ENCODE results near the gene WNK4. TPM values are rescaled to one million over a fixed set of nuclear protein-coding genes. Genes with fewer than 3 reads are reported as not detected.

WNK4 gene
- total RNA-seq, 1 donor from 2014 or later = 8.9 TPM

DNA sequence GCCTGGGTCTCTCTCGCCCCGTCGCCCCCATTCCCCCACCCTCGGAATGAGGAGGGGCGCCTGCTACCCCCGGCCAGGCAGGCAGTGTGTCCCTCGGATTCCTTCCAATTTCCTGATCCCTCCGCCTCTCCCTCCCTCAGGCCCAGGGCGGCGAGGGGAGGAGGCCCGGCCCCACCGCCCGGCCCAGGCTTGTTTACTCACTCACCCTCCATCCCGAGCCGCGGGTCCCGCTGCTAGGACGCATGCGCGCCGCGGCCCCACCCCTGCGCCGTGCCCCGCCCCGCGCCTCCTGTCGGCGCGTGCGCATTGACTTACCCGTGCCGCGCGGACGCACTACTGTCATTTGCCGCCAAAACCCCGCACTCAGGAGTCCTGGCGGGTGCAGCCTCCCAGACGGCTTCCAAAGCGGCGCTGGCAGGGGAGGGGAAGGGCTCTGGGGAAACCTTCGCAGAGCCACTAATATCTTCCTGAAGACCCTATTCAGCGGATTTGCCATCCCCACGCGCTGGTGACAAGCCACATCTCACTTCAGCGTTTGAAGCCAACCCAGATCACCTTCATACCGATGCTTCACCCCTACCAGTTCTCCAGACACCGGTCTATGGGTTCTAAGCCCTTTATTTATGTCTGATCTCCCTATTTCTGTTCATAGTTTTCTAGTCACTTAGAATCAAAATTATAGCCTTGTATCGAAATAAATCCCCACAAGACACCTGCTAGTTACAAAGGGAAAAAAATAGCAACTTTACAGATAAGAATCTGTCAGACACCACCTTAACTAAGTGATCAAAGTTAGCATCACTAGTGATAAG, 35.4 kb upstream of the WNK4 start, which contains the start of gene EZH1:
Gene EZH1, minus strand, starts transcription at position 235 of the 812 bp plus-strand sequence. CDS start 16,099 bp downstream, outside the sequence.
- peak; percentile 97 for DNase-seq (ENCODE audit: low spot score)
- TF ChIP-seq, protein P1, sequence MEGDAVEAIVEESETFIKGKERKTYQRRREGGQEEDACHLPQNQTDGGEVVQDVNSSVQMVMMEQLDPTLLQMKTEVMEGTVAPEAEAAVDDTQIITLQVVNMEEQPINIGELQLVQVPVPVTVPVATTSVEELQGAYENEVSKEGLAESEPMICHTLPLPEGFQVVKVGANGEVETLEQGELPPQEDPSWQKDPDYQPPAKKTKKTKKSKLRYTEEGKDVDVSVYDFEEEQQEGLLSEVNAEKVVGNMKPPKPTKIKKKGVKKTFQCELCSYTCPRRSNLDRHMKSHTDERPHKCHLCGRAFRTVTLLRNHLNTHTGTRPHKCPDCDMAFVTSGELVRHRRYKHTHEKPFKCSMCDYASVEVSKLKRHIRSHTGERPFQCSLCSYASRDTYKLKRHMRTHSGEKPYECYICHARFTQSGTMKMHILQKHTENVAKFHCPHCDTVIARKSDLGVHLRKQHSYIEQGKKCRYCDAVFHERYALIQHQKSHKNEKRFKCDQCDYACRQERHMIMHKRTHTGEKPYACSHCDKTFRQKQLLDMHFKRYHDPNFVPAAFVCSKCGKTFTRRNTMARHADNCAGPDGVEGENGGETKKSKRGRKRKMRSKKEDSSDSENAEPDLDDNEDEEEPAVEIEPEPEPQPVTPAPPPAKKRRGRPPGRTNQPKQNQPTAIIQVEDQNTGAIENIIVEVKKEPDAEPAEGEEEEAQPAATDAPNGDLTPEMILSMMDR (IDR thresholded peaks at IDR 0.05; ENCODE audit: unreplicated experiment) = no peak
- no peaks in the 10 kb centered on the region for H3K9me3 Mint-ChIP-seq (ENCODE audit: unreplicated experiment)

DNA sequence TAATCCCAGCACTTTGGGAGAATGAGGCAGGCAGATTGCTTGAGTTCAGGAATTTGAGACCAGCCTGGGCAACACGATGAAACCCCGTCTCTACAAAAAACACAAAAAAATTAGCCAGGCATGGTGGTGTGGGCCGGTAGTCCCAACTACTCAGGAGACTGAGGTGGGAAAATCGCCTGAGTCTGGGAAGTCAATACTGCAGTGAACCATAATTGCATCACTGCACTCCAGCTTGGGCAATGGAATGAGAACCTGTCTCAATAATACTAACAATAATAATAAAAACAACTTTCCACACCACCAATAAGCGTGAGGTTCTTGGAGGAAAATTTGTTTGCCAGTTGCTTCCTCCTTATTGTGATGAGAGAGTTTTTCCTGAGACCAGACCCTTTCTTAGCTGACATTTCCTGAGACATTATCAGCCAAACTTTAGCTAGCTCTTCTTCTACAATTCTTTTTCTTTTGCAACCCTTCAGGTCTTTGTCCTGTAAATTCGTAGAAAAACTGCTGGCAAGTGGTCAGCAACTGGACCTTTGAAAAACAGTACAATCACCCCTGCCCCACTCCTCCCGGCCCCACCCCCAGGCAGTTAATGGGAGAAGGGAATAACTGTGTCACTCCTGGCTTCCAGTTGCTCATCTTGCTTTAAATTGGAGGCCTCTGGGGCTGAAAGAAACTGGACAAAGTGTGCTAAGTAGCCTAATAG, 32.1 kb upstream of the WNK4 start:
- H3K36me3 Mint-ChIP-seq (ENCODE audit: low read depth, unreplicated experiment) = peaks cover 4% of the 10 kb centered on the region
- peak overlapping the region; percentile 22 for H3K27ac Mint-ChIP-seq (ENCODE audit: unreplicated experiment)
- TF ChIP-seq, protein P1 (IDR thresholded peaks at IDR 0.05; ENCODE audit: unreplicated experiment) = no peak
- peaks cover 59% of the 10 kb centered on the region for H3K4me1 Mint-ChIP-seq (ENCODE audit: unreplicated experiment)
- no peak overlapping the region for H3K4me3 Mint-ChIP-seq (ENCODE audit: unreplicated experiment)
- peaks cover 4% of the 10 kb centered on the region for H3K27me3 Mint-ChIP-seq (ENCODE audit: unreplicated experiment)
- no peak for DNase-seq (ENCODE audit: low spot score)
- no peaks in the 10 kb centered on the region for H3K9me3 Mint-ChIP-seq (ENCODE audit: unreplicated experiment)

More for the DNA sequence above, 35.4 kb upstream of the WNK4 start, which contains the start of gene EZH1:
- H3K27ac Mint-ChIP-seq (ENCODE audit: unreplicated experiment) = peak within 1 kb of the TSS; percentile 61
- H3K36me3 Mint-ChIP-seq (ENCODE audit: low read depth, unreplicated experiment) = peaks cover 4% of the 10 kb centered on the region
- H3K27me3 Mint-ChIP-seq (ENCODE audit: unreplicated experiment) = peaks cover 4% of the 10 kb centered on the region
- H3K4me3 Mint-ChIP-seq (ENCODE audit: unreplicated experiment) = peak within 1 kb of the TSS; percentile 94
- H3K4me1 Mint-ChIP-seq (ENCODE audit: unreplicated experiment) = peaks cover 36% of the 10 kb centered on the region

DNA sequence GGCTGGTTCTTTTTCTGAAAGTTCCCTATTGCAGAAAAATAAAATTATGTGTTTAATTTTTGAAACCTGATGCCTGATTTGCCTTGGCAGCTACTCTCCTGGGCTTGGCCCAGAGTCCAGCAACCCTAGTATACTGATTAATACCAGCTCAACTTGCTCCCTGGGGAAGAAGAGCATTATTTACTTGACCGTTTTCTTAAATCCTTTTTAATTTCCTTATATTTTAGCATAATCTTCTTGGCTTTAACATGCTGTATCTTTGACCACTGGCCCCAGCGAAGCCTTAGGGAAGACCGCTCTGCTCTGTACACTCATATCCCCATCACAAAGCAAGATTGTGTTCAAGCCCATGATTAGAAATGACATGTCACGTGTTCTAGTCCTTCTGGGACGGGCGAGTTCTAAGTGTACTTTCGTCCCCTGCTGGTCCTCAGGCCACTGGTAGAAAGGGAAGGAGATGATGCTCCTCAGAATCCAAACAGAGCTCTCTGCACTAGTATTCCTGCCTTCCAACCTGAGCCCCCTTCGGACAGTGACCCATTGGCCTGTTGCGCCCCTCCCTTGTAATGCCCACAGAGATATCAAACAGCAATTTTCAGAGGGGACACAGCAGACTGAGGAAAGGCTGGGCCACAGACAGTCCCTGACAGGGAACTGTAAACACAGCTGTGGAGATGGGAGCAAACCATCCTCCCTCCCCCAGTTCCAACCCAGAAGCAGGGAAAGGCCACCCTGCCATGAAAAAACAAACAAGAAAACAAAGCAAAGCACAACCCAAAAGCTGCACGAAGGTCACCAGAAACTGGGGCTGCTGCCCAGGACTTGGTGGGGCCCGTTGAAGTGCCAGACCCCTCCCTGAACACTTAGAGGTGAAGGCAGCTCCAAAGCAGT, 31.3 kb upstream of the WNK4 start:
- H3K4me3 Mint-ChIP-seq (ENCODE audit: unreplicated experiment) = no peak overlapping the region
- no peaks in the 10 kb centered on the region for H3K9me3 Mint-ChIP-seq (ENCODE audit: unreplicated experiment)
- H3K27me3 Mint-ChIP-seq (ENCODE audit: unreplicated experiment) = peaks cover 4% of the 10 kb centered on the region
- TF ChIP-seq, protein P1 (IDR thresholded peaks at IDR 0.05; ENCODE audit: unreplicated experiment) = no peak
- DNase-seq (ENCODE audit: low spot score) = no peak
- H3K36me3 Mint-ChIP-seq (ENCODE audit: low read depth, unreplicated experiment) = peaks cover 4% of the 10 kb centered on the region
- peaks cover 58% of the 10 kb centered on the region for H3K4me1 Mint-ChIP-seq (ENCODE audit: unreplicated experiment)
- H3K27ac Mint-ChIP-seq (ENCODE audit: unreplicated experiment) = peak overlapping the region; percentile 77

DNA sequence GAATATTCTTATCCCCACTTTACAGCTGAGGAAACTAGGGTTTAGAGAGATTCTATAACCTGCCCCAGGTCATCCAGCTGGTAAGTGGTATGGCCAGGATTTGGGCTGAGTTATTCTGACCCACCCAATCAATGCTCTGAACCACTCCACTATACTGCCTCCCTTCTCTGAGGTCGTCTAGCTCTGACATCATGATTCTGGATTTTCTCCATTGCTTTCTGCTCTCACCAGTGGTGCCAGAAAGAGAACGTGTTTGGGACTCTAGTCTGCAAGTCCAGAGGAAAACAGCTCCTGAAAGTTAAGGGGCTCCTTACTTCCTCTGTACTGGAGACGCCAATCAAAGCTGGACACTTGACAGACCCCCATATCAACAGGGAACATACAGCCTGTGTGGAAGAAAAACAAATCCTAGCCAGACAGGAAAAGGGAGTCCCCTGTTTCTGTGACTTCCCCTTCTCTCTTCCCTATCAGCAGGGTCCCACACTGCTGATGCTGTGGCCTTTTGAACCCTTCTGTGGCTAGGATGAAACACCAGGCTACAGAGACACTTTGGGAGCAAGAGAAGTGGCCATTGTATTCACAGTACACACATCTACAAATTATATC, 29.6 kb upstream of the WNK4 start:
- H3K4me1 Mint-ChIP-seq (ENCODE audit: unreplicated experiment) = peaks cover 62% of the 10 kb centered on the region
- DNase-seq (ENCODE audit: low spot score) = no peak
- TF ChIP-seq, protein P1 (IDR thresholded peaks at IDR 0.05; ENCODE audit: unreplicated experiment) = no peak
- H3K27me3 Mint-ChIP-seq (ENCODE audit: unreplicated experiment) = no peaks in the 10 kb centered on the region
- peaks cover 5% of the 10 kb centered on the region for H3K36me3 Mint-ChIP-seq (ENCODE audit: low read depth, unreplicated experiment)
- no peak overlapping the region for H3K4me3 Mint-ChIP-seq (ENCODE audit: unreplicated experiment)
- H3K27ac Mint-ChIP-seq (ENCODE audit: unreplicated experiment) = peak overlapping the region; percentile 97
- no peaks in the 10 kb centered on the region for H3K9me3 Mint-ChIP-seq (ENCODE audit: unreplicated experiment)
